IPS-NIHi7 (cell line): ENCODE data around the gene AFM.

Experiments used
- DNase-seq: peaks from one replicate; pipeline ENCODE4 v3.0.0; 2012; ENCODE audit warnings: mixed read lengths; ENCODE audit errors: extremely low spot score

The AFM gene

DNA sequence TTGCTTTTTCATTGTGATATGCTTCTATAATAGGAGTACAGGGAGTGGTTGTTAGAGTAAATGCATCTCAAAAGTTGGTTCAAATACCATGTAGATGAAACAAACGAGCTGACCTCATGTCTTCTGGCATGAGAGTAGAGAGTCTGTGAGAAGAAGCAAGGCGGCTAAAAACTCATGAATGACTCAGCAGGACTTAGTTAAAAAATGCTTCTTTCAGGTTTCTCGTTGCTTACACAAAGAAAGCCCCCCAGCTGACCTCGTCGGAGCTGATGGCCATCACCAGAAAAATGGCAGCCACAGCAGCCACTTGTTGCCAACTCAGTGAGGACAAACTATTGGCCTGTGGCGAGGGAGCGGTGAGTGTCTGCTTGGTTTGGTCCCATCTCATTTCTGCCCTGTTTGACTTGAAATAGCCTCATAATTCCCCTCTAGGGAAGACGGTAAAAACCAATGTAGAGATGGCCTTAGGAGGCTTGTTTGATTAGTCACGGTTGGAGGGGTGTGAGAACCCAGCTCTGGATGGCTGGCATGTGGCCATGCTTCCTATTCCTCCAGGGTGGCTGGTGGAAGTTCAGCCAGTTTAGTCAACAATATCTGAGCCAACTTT lies 31.0 kb upstream of the AFM start:
- DNase-seq: peak; percentile 15

DNA sequence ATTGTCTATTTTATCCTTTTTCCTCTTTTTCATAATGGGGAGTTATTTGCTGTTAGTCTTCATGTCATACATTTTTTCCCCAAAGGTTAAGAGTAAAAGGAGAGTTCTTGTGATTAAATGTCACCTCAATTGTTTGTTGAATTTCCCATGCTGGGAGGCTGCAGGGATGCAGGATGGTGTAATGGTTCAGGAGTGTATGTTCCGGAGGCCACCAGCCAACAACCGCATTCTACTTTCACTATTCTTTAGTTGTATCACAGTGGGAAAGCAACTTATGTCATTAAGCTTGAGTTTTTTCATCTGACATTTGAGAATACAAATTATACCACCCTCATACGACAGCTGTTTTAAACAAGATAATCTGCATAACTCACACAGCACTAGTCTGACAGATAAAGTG lies 30.1 kb upstream of the AFM start:
- peak; percentile 54 for DNase-seq

- DNase-seq: no peak
These were observed 29.4 kb upstream of the AFM start for GRCh38 chr4:73451981-73452747.

- peak; percentile 44 for DNase-seq
These were observed 28.4 kb upstream of the AFM start for GRCh38 chr4:73452953-73453700.

DNA sequence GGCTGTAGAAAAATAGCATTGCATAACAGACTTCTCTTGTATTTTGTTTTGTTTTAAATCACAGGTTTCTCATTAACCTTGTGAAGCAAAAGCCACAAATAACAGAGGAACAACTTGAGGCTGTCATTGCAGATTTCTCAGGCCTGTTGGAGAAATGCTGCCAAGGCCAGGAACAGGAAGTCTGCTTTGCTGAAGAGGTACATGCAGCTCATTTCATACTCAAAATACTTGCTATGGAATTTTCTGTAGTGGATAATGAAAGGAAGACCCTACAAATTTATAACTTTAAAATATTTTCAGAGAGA lies 27.9 kb upstream of the AFM start:
- DNase-seq: no peak

DNA sequence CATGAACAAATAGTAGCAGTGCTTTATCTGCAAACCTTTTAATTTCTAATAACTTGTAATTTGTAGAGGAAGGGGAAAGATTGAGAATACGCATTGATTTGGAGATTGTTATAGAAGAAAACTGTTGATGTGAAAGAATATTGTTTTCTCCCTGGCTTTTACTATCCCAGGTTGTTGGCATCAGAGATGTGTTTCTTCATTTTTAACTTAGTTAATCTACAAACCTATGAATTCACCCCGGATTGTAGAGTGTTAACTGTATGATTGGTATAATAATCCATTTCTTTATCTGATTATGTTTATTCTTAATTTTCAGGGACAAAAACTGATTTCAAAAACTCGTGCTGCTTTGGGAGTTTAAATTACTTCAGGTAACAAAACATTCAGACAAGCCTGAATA lies 26.6 kb upstream of the AFM start:
- no peak for DNase-seq

DNA sequence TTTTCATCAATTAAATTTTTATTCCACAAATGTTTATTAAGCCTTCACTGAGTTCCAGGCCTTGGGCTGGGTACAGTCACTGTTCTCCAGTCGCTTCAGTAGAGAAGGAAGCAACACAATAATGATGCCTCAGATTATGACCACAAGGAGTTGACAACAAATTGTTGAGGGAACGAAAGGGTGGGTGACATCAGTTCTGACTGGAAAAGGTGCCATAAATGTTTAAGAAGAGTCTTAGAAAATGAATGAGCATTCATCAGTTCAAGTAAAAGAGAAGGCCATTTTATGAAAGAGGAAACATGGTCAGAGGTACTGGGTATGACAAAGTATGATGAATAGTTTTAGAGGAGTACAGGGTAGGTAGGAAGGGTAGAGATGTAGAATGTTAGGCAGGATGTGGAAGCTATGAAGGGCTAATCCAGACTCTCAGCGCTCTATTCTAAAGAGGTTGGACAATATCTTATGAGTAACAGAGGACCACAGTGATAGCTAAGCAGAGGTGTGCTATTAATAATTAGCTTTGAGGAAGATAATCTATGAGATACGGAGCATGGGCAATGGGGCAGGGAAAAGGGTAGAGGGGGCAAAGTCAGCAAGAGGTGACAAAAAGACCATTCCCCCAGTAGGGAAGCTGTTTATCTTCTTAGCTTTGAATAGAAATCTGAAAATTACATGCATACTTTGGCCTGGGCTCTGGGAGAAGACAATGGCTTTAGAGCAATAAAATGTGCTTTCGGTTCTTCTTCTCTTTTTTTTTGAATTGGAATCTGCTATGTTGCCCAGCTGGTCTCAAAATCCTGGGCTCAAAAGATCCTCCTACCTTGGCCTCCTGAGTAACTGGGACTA lies 25.1 kb upstream of the AFM start:
- no peak for DNase-seq

DNA sequence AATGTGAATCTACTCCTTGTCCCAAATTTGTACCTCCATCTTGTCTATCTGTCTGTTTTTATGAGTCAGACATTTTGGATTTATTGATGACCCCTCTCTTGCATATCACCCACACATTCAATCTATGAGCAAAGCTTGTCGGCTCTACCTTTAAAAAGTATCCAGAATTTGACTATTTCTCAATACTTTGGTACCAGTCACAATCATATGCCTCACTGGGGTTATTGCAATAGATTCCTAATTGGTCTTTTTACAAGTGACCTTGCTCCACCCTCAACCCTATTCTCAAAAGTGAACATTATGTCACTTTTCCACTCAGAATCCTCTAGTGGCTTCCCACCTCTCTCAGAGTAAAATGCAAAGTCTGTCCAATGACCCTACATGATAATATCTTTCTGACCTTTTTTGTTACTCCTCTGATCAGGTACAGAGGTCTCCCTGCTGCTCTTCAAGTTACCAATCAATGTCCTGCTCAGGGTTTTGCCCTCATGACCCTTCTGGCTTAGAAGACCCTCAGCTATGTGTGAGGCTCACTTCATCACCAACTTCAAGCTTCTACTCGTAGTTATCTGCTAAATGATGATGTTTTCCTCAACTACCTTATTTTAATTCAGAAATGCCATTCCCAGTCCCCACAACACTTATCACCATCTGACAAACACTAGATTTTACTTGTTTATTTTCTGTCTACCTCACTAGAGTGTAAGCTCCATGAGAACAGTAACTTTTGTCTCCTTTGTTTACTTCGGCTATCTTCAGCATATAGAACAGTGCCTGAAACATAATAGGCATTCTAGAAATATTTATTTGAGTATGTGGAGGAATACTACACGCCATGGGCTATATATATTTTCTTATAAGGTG lies 23.1 kb upstream of the AFM start:
- no peak for DNase-seq

DNA sequence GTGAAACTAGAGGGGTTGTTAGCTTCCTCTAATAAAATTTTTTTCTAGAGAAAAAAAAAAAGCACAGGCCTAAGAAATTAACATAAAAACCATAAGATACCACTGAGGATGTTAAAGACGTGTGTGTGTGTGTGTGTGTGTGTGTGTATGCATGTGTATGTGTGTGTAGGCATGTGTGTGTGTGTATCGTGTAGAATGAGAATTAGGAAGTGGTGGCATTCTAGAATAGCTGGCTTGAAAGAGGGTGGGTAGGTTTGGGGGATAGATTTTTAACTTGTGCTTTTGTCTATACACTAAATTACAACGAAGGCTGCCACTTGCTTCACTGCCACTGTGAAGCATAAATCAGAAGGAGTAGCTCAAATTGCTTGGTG lies 22.5 kb upstream of the AFM start:
- no peak for DNase-seq

DNA sequence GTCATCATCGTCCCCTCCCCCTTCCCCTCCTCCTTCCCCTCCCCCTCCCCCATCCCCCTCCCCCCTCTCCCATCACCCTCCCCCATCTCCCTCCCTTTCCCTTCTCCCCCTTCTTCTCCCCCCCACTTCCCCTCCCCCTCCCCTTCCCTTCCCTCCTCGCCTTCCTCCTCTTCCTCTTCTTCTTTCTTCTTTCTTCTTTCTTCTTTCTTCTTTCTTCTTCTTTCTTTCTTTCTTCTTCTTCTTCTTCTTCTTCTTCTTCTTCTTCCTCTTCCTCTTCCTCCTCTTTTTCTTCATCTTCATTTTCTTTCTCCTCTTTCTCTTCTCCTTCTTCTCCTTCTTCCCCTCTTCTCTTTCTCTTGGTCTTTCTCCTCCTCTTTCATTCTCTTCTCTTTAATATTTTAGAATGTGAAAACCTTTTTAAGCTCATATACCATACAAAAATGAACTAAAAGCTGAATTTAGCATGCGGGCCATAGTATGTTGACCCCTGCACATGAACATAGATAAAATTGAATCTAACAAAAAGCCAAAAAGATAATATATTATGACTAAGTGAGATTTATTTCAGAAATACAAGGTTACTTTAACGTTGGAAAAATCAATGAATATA lies 20.5 kb upstream of the AFM start:
- DNase-seq: no peak

DNA sequence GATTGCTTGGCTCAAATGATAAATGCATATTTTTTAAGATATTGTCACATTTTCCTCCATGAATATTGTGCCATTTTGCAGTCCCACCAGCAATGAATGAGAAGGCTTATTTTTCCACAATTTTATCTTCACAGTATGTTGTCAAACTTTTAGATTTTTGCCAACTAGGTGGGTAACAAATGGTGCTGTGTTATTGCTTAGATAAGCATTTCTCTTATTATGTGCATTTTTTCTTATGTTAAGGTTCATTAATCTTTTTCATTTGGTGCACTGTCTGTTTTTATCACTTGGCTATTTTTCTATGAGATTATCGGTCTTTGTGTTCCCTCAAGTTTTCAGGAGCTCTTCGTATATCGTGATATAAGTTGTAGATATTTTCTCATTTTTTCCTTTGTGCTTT lies 13.4 kb upstream of the AFM start:
- no peak for DNase-seq

- no peak for DNase-seq
These were observed 10.8 kb upstream of the AFM start for GRCh38 chr4:73470728-73471127.

GRCh38 chr4:73477176-73477575 lies 4.4 kb upstream of the AFM start:
- no peak for DNase-seq

GRCh38 chr4:73479323-73479722 lies 2.2 kb upstream of the AFM start:
- DNase-seq: no peak

DNA sequence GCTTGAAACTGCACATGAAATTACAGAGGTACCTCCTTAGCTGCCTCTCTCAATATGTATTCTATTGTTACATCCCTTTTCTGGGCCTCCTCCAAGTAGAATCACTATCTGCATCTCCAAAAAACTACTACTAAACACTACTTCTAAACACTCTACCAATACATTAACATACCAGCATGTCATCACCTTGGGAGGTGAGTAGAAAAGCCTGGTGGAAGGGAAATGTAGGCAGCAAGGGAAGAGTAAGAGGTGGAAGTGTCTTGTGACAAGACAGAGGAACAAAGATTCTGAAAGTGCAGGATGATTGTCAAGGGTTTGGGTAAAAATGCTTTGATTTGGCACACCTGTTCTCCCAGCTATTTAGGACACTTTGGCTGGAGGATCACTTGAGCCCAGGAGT lies 3.5 kb downstream of the AFM start:
- no peak for DNase-seq

- no peak for DNase-seq
These were observed 4.1 kb downstream of the AFM start for GRCh38 chr4:73485596-73485995.

- DNase-seq: no peak
These were observed 5.0 kb downstream of the AFM start for GRCh38 chr4:73486497-73486896.

DNA sequence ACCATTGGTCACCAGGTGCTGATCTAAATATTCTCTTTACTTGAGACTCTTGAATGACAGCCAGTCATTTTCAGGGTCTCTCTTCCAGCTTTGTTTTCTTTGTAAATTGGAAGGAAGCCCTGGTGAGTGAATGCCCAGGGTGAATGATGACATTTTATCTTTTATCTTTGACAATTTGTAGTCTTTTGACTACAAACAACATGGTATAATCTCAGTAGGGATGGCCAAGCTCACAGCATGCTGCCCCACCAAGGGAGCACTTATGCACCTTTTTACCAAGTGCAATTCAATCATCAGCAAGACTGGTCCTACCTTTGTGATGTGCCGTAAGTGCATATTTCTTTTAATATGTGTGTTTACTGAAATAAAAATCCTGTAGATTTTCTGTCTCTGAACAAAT lies 5.7 kb downstream of the AFM start:
- DNase-seq: no peak

DNA sequence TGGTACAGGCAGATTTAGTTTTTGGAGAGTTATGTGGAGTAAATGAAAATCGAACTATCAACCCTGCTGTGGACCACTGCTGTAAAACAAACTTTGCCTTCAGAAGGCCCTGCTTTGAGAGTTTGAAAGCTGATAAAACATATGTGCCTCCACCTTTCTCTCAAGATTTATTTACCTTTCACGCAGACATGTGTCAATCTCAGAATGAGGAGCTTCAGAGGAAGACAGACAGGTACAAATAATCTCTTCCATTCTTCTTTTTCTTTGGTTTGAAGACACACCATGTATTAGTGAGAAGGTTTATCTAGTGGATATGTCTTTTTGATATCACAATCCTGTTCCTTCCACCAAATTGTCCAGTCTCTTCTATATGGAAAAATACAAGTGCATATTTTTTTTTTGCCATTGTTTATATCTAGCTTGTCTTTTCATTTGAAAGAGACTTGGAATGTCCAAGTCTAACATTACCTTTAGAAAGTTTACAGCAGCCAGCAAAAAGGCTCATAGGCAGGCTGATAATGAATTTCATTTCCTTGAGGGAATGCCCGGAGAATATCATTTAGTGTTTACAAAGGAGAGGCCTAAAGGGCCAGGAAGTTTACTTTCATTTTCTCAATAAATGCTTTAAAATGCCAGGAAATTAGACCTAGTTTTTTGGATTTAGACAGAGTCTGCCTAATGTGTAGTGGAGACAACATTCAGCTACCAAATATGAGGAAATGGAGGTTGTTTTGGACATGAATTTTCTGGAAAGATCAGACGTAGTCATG lies 18.6 kb downstream of the AFM start:
- no peak for DNase-seq

DNA sequence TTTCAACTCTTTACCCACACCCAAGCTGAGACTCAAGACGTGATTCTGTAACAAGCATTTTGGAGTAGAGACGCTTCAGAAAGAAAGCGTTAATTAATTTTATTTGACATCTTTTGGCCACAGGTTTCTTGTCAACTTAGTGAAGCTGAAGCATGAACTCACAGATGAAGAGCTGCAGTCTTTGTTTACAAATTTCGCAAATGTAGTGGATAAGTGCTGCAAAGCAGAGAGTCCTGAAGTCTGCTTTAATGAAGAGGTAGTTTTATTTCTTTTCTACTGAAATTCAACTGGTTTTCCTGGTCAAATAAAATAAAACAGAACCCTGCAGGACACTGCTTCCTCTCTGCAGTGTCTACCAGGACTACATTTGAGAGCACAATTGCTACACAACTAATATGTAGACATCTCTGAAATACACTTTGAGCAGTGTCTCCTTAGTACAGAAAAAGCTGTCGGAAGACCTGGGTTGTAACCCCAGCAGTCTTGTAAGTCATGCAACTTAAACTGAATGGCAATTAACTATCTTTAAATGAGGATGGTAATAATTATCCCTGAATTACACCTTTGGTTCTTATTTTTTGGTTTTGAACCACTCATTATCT lies 20.2 kb downstream of the AFM start:
- DNase-seq: no peak
